IPS-15b (cell line): ENCODE measurements around the gene SLC24A2.
"Not testable (repeated sequence)": the region's sequence is repeated elsewhere in the genome, so short reads cannot be mapped to it uniquely, and the experiment has no call there.

ENCODE experiments used
- H3K27me3 ChIP-seq: one replicate; pipeline ENCODE4 v1.6.1; 2013; ENCODE audit warnings: low read length; ENCODE audit not compliant: control insufficient read depth, insufficient read depth
- H3K36me3 ChIP-seq: one replicate; pipeline ENCODE4 v1.6.1; 2013; ENCODE audit warnings: low read length; ENCODE audit not compliant: control insufficient read depth, insufficient read depth
- H3K4me1 ChIP-seq: one replicate; pipeline ENCODE4 v1.6.1; 2013; ENCODE audit warnings: mild to moderate bottlenecking, low read length; ENCODE audit not compliant: control insufficient read depth, insufficient read depth
- H3K4me3 ChIP-seq: one replicate; pipeline ENCODE4 v1.5.1; 2013; ENCODE audit warnings: low read depth, low read length
- H3K9ac ChIP-seq: one replicate; pipeline ENCODE4 v1.6.1; 2013; ENCODE audit warnings: low read depth, mild to moderate bottlenecking, low read length
- H3K9me3 ChIP-seq: one replicate; pipeline ENCODE4 v1.6.1; 2013; ENCODE audit warnings: mild to moderate bottlenecking, low read length; ENCODE audit not compliant: control insufficient read depth, insufficient read depth

The SLC24A2 gene

DNA sequence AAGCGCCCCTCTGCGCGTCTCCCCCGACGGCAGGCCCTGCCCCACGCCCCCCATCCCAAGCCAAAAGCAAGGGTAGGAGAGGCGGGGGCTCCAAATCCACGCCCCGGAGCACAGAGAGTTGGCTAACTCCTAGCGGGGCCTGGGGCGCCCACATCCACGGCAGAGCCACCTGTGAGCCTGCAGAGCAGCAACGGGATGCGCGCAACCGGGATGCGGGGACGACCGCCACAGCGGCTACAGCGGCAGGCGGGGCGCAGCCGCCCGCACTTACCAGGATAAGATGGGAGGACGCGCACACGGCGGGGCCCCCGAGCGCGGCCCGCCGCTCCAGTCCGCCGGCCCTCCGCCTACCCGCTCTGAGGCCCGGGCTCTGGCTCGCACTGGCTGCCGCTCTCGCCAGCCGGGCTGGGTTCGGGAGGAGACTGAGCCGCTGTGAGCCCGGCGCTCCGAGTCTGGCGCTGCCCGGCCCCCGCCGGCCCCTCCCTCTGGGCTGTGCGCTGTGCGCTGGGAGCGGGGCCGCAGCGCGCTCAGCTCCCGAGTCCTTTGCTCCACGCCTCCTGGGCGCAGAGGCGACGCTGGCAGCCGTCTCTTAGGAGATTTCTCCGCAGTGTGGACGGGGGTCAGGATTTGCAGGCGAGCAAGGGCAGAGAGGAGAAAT is at the start of gene SLC24A2:
Gene SLC24A2 (minus strand): TSS at position 424 of the 658 bp plus-strand sequence.
- H3K4me1 ChIP-seq, result peaks cover 16% of the 10 kb centered on the region
- H3K36me3 ChIP-seq, result no peaks in the 10 kb centered on the region
- H3K9me3 ChIP-seq, result no peaks in the 10 kb centered on the region
- H3K4me3 ChIP-seq, result peak within 1 kb of the TSS; percentile 77
- no peak within 1 kb of the TSS for H3K9ac ChIP-seq
- peaks cover 24% of the 10 kb centered on the region for H3K27me3 ChIP-seq

DNA sequence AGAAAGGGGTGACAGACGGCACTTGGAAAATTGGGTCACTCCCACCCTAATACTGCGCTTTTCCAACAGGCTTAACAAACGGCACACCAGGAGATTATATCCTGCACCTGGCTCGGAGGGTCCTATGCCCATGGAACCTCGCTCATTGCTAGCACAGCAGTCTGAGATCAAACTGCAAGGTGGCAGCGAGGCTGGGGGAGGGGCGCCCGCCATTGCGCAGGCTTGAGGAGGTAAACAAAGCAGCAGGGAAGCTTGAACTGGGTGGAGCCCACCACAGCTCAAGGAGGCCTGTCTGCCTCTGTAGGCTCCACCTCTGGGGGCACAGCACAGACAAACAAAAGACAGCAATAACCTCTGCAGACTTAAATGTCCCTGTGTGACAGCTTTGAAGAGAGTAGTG is 44.5 kb upstream of the SLC24A2 start:
- not testable (repeated sequence) for H3K27me3 ChIP-seq, H3K9ac ChIP-seq, H3K4me3 ChIP-seq, H3K9me3 ChIP-seq, H3K4me1 ChIP-seq, H3K36me3 ChIP-seq

DNA sequence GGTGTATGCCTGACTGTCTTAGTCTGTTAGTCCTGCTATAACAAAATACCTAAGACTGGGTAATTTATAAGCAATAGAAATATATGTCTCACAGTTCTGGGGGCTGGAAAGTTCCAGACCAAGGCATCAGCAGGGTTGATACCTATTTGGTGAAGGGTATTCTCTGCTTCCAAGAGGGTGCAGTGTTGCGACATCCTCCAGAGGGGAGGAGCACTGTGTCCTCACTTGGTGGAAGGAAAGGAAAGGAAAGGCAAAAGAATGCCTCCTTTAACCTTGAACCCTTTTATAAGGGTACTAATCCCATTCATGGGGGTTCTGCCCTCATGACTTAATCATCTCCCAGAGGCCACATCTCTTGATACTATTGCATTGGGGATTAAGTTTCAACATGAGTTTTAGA is 42.0 kb upstream of the SLC24A2 start:
- no peaks in the 10 kb centered on the region for H3K27me3 ChIP-seq
- no peak overlapping the region for H3K9ac ChIP-seq
- H3K36me3 ChIP-seq, result no peaks in the 10 kb centered on the region
- H3K9me3 ChIP-seq, result peaks cover 2% of the 10 kb centered on the region
- no peaks in the 10 kb centered on the region for H3K4me1 ChIP-seq
- H3K4me3 ChIP-seq, result no peak overlapping the region

DNA sequence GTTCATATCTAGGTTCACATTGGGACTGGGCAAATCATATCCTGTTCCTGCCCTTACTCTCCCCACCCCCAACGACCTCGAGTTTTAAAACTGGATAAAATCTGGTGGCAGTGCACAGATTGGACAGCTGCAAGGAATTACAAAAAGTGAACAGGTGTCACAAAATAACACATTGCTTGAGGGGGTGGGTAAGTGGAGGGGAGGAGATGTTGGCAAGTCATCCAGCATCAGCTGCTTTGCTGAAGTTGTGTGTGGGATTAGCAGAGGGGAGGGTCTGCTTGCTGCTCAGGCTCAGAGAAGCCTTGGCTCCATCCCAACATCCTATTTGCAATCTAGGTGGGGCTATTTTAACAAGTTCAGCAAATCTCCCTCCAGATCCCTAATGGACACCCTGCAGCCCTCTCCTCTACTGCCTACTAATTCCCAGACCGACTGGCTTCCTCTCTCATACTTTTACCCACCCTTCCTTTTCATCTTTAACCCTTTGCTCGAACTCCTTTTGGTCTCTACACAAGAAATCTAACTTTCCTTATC is 39.8 kb upstream of the SLC24A2 start:
- Histone ChIP-seq H3K4me1 (no peaks in the 10 kb centered on the region), H3K4me3 (no peak overlapping the region), H3K36me3 (no peaks in the 10 kb centered on the region), H3K9me3 (peaks cover 2% of the 10 kb centered on the region), H3K27me3 (no peaks in the 10 kb centered on the region), H3K9ac (no peak overlapping the region)

DNA sequence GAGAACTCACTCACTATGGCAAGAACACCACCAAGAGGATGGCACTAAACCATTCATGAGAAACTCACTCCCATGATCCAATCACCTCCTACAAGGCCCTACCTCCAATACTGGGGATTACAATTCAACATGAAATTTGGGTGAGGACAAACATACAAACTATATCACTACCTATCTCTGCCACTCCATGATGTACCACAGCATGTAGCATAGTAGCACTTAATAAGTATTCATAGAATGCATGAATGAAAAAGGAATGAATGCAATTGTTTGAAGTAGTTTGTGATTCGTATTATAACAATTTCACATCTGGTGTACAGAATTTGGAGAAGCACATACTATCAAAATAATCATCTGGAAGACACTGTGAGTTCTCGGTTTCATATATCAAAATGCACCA is 27.9 kb upstream of the SLC24A2 start:
- Histone ChIP-seq H3K4me3 (no peak overlapping the region), H3K4me1 (no peaks in the 10 kb centered on the region), H3K9me3 (no peaks in the 10 kb centered on the region), H3K9ac (no peak overlapping the region), H3K36me3 (no peaks in the 10 kb centered on the region), H3K27me3 (no peaks in the 10 kb centered on the region)

DNA sequence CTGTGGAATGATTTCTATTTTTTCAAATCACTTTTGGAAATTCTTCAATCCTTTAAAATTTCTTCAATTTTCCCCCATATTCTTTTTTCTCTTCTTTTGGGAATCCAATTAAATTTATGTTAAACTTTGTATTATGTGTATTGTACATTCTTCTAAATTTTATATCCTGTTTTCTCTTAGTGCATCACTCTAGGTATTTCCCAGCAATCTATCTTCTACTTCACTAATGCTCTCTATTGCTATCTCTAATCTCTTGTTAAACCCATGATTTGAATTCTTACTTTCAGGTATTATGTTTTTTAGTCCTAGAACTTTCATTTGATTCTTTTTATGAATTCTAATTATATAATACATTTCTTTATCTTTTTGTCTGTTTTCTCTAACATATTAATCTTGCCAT is 23.4 kb upstream of the SLC24A2 start:
- Histone ChIP-seq H3K27me3 (no peaks in the 10 kb centered on the region), H3K4me1 (peaks cover 10% of the 10 kb centered on the region), H3K4me3 (no peak overlapping the region), H3K36me3 (no peaks in the 10 kb centered on the region), H3K9ac (no peak overlapping the region), H3K9me3 (no peaks in the 10 kb centered on the region)

DNA sequence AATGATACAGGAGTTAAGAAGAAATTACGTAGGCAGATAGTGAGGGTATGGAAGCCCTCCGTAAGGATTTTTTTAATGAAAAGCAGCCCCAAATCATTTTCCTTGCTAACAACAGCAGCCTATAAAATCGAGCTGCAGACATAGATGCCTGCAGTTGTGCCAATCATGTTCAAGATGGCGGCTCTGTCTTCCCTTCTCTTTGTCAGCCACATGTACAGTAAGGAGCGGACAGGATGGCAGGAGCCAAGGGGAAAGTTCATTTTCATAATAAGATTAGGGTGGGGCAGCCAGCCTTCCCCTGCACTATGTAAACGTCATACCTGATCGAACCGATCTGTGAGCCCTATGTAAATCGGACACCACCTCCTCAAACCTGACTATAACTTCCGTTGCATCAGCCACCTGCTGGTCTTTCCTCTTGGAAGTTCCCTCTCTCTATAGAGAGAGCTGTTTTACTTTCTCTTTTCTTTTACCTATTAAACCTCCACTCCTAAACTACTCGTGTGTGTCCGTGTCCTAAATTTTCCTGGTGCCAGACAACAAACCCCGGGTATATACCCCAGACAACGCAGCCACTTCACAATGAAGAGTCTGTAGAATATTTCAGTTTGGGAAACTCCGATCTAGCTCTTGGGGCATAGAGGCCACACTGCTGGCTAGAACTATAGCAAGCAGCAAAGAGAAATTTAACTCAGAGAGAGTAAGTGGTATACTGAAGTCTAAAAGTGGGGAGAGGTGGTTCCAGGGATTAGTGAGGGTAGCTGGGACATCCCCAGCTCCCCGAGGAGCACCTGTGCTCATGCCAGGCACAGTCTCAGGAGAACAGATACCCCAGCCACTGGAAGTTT is 20.8 kb upstream of the SLC24A2 start:
- Histone ChIP-seq H3K36me3 (no peaks in the 10 kb centered on the region), H3K9me3 (no peaks in the 10 kb centered on the region), H3K27me3 (no peaks in the 10 kb centered on the region), H3K9ac (no peak overlapping the region), H3K4me3 (no peak overlapping the region), H3K4me1 (peaks cover 30% of the 10 kb centered on the region)

DNA sequence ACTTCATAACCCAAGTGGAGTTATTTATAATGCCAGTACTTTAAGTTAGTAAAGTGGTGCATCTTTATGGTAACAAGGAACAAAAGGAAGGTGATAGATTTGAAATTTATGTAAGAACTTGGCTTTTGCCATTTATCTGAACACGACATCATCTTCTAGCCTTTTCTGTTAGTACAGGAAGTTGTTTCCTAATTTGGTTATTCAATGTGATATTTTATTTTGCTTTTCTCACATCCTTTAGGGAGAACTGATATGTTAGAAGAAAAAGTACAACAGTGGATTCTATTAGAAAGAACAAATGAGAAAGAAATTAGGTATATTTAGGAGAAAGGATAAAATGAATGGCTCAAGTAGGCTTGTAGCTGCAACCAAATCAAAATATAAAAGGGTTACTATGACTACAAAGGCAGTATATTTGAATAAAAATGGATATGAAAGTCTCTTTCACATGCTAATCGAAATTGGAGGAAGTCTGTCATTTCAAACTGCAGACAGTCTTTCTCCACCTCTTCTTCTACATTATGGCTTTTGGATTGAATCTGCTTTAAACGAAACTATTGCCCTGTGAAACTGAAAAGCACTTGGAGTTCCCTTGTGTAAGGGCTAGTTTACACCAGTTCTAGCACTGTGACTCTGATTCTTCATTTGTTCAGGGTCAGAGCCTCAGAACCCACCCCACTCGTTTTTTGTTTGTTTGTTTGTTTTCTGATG is 18.5 kb upstream of the SLC24A2 start:
- Histone ChIP-seq H3K4me1 (peaks cover 35% of the 10 kb centered on the region), H3K9me3 (no peaks in the 10 kb centered on the region), H3K27me3 (no peaks in the 10 kb centered on the region), H3K4me3 (peak overlapping the region; percentile 5), H3K36me3 (no peaks in the 10 kb centered on the region), H3K9ac (no peak overlapping the region)

DNA sequence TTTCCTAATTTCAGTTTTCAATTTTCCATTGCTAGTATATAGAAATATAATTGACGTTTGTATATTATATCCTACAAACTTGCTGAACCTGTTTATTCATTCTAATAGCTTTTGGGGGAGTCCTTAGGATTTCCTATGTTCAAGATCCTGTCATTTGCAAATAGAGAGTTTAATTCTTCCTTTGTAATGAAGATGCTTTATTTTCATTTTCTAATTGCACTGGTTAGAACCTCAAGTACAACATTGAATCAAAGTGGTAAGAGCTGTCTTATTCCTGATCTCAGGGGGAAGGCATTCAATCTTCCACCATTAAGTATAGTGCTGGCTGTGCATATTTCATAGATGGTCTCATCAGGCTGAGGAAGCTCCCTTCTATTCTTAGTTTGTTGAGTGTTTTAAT is 15.6 kb upstream of the SLC24A2 start:
- H3K36me3 ChIP-seq, result no peaks in the 10 kb centered on the region
- H3K9me3 ChIP-seq, result no peaks in the 10 kb centered on the region
- H3K4me3 ChIP-seq, result no peak overlapping the region
- H3K27me3 ChIP-seq, result no peaks in the 10 kb centered on the region
- H3K9ac ChIP-seq, result no peak overlapping the region
- peaks cover 46% of the 10 kb centered on the region for H3K4me1 ChIP-seq

DNA sequence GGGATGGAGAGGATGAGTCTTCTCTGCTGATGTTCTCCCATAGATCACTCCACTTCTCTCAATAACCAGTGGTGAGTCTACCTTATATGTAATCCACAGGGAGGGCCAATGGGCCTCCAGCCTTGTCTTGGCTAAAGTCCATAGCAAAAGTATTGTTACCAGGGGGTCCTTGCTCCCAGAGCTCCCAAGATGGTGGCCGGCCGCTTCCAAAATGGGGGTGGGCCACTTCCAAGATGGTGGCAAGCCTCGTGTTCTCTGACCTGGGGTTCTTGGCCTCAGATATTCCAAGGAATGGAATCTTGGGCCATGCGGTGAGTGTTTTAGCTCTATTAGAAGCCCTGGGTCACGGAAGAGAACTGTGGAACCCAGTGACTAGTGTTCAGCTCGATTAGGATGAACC is 12.0 kb upstream of the SLC24A2 start:
- H3K4me3 ChIP-seq, result no peak overlapping the region
- H3K9ac ChIP-seq, result no peak overlapping the region
- no peaks in the 10 kb centered on the region for H3K9me3 ChIP-seq
- no peaks in the 10 kb centered on the region for H3K27me3 ChIP-seq
- H3K36me3 ChIP-seq, result no peaks in the 10 kb centered on the region
- peaks cover 36% of the 10 kb centered on the region for H3K4me1 ChIP-seq

DNA sequence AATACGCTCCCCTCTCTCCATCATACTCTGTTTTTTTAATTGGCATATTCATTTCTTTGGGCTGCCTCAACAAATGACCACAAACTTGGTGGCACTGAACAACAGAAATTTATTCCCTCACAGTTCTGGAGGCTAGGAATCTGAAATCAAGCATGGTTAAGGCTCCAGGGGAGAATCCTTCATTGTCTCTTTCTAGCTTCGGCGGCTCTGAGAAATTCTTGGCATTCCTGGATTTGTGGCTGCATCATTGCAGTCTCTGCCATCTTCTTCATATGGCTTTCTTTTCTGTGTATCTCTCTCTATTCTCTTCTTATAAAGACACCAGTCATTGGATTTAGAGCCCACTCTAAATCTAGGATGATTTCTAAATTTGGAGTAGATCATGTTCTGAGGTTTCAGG is 10.9 kb upstream of the SLC24A2 start:
- no peaks in the 10 kb centered on the region for H3K9me3 ChIP-seq
- H3K4me3 ChIP-seq, result no peak overlapping the region
- peaks cover 27% of the 10 kb centered on the region for H3K4me1 ChIP-seq
- H3K9ac ChIP-seq, result no peak overlapping the region
- no peaks in the 10 kb centered on the region for H3K27me3 ChIP-seq
- H3K36me3 ChIP-seq, result no peaks in the 10 kb centered on the region
